ENCODE data around the gene SEPTIN1. TPM values are rescaled to one million over a fixed set of nuclear protein-coding genes. Genes with fewer than 3 reads are reported as not detected.

Gene SEPTIN1
- total and polyA plus RNA-seq, 2 of the 13 experiments (the other 11 are each of a cell fraction or from before 2014, with no cell fraction given) = 0.18 to 0.67 TPM

DNA sequence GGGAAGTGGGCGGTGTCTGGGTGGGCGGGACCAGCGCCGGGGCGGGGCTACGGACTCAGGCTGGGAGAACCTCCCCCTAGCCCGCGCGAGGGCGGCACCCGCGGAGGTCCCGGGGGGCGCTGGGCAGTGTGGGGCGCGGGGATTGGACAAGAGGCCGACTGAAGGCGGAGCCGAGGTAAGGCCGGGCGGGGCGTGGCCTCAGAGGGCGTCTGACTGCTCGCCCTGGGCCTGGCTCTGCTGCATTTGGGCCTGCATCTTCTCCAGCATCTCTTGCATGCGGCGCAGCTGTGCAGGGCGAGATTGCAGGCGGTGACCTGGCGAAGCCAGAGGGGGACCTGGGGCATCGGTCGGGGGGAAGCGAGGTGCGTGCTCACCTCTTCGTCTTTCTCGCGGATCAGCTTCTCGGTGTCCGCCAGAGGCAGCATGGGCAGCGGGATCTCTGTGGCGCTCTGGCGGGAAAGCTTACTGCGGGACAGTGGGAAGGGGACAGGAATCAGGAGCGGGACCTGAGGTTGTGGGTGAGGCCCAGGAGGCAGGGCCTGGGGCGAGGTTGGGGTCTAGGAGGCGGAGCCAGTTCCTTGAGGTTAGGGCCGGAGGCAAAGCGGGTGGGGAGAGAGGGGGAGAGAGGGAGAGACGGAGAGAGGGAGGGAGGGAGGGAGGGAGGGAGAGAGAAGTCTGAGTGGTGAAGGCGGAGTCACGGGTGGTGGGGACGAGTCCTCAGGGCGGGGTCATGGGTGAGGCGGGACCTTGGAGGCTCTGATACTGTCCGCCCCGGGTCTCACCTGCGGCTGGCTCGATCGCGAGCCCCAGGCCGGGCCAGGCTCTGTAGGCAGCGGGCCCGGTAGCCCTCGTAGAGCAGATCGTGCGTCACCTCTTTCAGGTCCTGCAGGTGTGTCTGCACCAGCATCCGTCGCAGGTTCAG lies 3.9 kb downstream of the SEPTIN1 start (continued):
- TF ChIP-seq ZNF34 (CRISPR knock-in tag; IDR thresholded peaks at IDR 0.05; ENCODE audit: borderline replicate concordance) (peak; percentile 94; the same call in 1 of the 2 replicates), ZNF17 (CRISPR knock-in tag; IDR thresholded peaks at IDR 0.05) (no peak), ZNF180 (CRISPR knock-in tag; IDR thresholded peaks at IDR 0.05; ENCODE audit: borderline replicate concordance, low read depth) (no peak), RFX1 (IDR thresholded peaks at IDR 0.05) (no peak), SNAPC2 (CRISPR knock-in tag; IDR thresholded peaks at IDR 0.05) (peak; percentile 55; the same call in 1 of the 2 replicates), ZBTB7B (CRISPR knock-in tag; IDR thresholded peaks at IDR 0.05) (no peak), NBN (conservative IDR thresholded peaks at IDR 0.05) (no peak), AKAP8 (CRISPR knock-in tag; IDR thresholded peaks at IDR 0.05) (peak; percentile 7), CAMTA2 (CRISPR knock-in tag; IDR thresholded peaks at IDR 0.05; ENCODE audit: borderline replicate concordance) (peak; percentile 47; the same call in 1 of the 2 replicates), EEA1 (CRISPR knock-in tag; IDR thresholded peaks at IDR 0.05; ENCODE audit: borderline replicate concordance) (peak; percentile 33; the same call in 1 of the 2 replicates), TBL1XR1 (IDR thresholded peaks at IDR 0.05; ENCODE audit: borderline replicate concordance, low read length, partially characterized antibody) (no peak), IKZF4 (CRISPR knock-in tag; IDR thresholded peaks at IDR 0.05; ENCODE audit: borderline replicate concordance, low read depth, not compliant biosample characterization) (no peak), ATF7 (IDR thresholded peaks at IDR 0.05) (no peak), ATF7 (CRISPR knock-in tag; IDR thresholded peaks at IDR 0.05) (peak; percentile 89), EZH2 (conservative IDR thresholded peaks at IDR 0.05; ENCODE audit: low read depth, low read length) (no peak), PAX8 (CRISPR knock-in tag; IDR thresholded peaks at IDR 0.05; ENCODE audit: borderline replicate concordance) (peak; percentile 94; the same call in 1 of the 2 replicates), KAT2B (IDR thresholded peaks at IDR 0.05; ENCODE audit: borderline replicate concordance, low read depth, low read length) (no peak), ZNF746 (CRISPR knock-in tag; IDR thresholded peaks at IDR 0.05) (peak; percentile 99)
- TF ChIP-seq, protein P1, sequence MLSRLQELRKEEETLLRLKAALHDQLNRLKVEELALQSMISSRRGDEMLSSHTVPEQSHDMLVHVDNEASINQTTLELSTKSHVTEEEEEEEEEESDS (CRISPR knock-in tag; IDR thresholded peaks at IDR 0.05; ENCODE audit: borderline replicate concordance) = no peak
- TF ChIP-seq, protein P2, sequence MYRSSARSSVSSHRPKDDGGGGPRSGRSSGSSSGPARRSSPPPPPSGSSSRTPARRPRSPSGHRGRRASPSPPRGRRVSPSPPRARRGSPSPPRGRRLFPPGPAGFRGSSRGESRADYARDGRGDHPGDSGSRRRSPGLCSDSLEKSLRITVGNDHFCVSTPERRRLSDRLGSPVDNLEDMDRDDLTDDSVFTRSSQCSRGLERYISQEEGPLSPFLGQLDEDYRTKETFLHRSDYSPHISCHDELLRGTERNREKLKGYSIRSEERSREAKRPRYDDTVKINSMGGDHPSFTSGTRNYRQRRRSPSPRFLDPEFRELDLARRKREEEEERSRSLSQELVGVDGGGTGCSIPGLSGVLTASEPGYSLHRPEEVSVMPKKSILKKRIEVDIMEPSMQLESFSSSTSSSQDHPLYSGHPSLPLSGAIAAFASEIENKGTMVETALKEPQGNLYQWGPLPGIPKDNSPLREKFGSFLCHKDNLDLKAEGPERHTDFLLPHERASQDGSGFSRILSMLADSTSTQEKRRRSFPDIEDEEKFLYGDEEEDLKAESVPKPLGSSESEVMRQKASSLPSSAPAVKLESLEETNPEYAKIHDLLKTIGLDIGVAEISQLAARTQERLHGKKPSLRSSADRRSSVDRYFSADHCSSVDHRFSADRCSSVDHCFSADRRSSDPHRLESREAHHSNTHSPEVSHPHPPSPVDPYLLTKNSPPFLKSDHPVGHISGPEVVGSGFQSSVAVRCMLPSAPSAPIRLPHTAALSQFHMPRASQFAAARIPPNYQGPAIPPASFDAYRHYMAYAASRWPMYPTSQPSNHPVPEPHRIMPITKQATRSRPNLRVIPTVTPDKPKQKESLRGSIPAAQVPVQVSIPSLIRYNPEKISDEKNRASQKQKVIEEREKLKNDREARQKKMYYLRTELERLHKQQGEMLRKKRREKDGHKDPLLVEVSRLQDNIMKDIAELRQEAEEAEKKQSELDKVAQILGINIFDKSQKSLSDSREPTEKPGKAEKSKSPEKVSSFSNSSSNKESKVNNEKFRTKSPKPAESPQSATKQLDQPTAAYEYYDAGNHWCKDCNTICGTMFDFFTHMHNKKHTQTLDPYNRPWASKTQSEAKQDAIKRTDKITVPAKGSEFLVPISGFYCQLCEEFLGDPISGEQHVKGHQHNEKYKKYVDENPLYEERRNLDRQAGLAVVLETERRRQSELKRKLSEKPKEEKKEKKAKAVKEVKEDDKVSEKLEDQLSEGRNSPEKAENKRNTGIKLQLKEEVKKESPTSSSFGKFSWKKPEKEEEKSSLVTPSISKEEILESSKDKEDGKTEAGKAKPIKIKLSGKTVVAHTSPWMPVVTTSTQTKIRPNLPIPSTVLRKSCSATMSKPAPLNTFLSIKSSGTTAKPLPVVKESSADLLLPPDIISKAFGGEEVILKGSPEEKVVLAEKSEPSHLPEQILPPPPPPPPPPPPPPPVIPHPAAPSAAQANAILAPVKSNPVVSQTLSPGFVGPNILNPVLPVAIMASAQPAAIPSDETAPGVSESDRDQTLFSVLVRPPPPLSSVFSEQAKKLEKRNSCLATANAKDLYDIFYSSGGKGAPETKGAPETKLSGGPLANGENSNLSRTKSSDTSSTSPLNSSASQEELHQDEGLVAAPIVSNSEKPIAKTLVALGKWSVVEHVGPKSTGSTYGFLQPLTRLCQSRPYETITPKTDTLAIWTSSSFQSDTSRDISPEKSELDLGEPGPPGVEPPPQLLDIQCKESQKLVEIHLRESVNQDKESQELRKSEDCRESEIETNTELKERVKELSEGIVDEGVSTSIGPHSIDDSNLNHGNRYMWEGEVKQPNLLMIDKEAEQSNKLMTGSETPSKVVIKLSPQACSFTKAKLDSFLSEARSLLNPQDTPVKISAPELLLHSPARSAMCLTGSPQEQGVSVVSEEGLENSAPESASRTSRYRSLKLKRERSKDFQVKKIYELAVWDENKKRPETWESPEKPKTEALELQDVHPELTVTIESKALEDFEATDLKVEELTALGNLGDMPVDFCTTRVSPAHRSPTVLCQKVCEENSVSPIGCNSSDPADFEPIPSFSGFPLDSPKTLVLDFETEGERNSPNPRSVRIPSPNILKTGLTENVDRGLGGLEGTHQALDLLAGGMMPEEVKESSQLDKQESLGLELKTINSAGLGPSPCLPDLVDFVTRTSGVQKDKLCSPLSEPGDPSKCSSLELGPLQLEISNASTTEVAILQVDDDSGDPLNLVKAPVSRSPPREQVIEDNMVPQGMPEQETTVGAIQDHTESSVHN (CRISPR knock-in tag; IDR thresholded peaks at IDR 0.05) = peak; percentile 97
- TF ChIP-seq, protein P3, sequence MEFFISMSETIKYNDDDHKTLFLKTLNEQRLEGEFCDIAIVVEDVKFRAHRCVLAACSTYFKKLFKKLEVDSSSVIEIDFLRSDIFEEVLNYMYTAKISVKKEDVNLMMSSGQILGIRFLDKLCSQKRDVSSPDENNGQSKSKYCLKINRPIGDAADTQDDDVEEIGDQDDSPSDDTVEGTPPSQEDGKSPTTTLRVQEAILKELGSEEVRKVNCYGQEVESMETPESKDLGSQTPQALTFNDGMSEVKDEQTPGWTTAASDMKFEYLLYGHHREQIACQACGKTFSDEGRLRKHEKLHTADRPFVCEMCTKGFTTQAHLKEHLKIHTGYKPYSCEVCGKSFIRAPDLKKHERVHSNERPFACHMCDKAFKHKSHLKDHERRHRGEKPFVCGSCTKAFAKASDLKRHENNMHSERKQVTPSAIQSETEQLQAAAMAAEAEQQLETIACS (CRISPR knock-in tag; IDR thresholded peaks at IDR 0.05) = no peak; the same call in 1 of the 2 replicates
